B cell (primary cell): ENCODE measurements around the gene AMACR. TPM values are rescaled to one million over a fixed set of nuclear protein-coding genes. Genes with fewer than 3 reads are reported as not detected.

ENCODE experiments used
- ATAC-seq: fragments of 200-7000 bp; cut with Tn5 transposase; one replicate; pipeline ENCODE4 v1.10.0; 2021; ENCODE audit warnings: low read depth, mild to moderate bottlenecking, moderate number of reproducible peaks, moderate library complexity
- CTCF ChIA-PET: fragments of 350-600 bp; sonication (Branson Sonifier 250); formaldehyde crosslinking; loops from one replicate; lab custom pipeline; 2021; ENCODE audit warnings: antibody characterized with exemption, inconsistent platforms; lab: Charles Lee
- POLR2A ChIA-PET: fragments of 350-600 bp; sonication (Branson Sonifier 250); formaldehyde crosslinking; loops from one replicate; lab custom pipeline; 2021; ENCODE audit warnings: antibody characterized with exemption; lab: Charles Lee
- DNase-seq: peaks from one replicate; pipeline ENCODE4 v3.0.0; 2013
- H2AFZ ChIP-seq: 2 replicates; pipeline ENCODE4 v1.6.1; 2012; ENCODE audit warnings: mild to moderate bottlenecking, low read depth, low read length; ENCODE audit not compliant: insufficient read depth, poor library complexity, severe bottlenecking
- H3K27ac ChIP-seq, 2 donors: 1 replicate in 1 of 2; 2 replicates in 1 of 2; pipeline ENCODE4 v1.5.1; 2012 to 2013; ENCODE audit warnings: low read length in 2 of 2, mild to moderate bottlenecking in 2 of 2, moderate library complexity in 1 of 2
- H3K27me3 ChIP-seq, 4 experiments: fragments of 200-600 bp in 1 of 4; sonication (generic) in 1 of 4; replicated peaks in 1 of 4; 1 replicate in 2 of 4; 2 replicates in 2 of 4; pipeline versions ENCODE4 v1.6.1 to v1.7.0; 2013 to 2016; ENCODE audit warnings: low read length in 3 of 4, mild to moderate bottlenecking in 2 of 4, mixed read lengths in 1 of 4, moderate library complexity in 1 of 4; ENCODE audit not compliant: insufficient read depth in 4 of 4, control insufficient read depth in 3 of 4; ENCODE audit errors: control extremely low read depth in 1 of 4
- H3K36me3 ChIP-seq, 2 experiments: replicated peaks in 1 of 2; 1 replicate in 1 of 2; 2 replicates in 1 of 2; pipeline versions ENCODE4 v1.6.1 to v1.7.1; 2013; ENCODE audit warnings: low read length in 1 of 2; ENCODE audit not compliant: insufficient read depth in 2 of 2, control insufficient read depth in 1 of 2; ENCODE audit errors: control extremely low read depth in 1 of 2, extremely low read depth in 1 of 2
- H3K4me1 ChIP-seq, 2 donors: fragments of 200-600 bp in 1 of 2; sonication (generic) in 1 of 2; 1 replicate in 1 of 2; 2 replicates in 1 of 2; pipeline versions ENCODE4 v1.5.1 to v1.6.1; 2013 to 2017; ENCODE audit warnings: low read length in 2 of 2; ENCODE audit not compliant: control insufficient read depth in 2 of 2, insufficient read depth in 2 of 2
- H3K4me2 ChIP-seq: replicated peaks from 2 replicates; pipeline ENCODE3; 2012; ENCODE audit warnings: mild to moderate bottlenecking, low read depth, low read length; ENCODE audit not compliant: poor library complexity, severe bottlenecking
- H3K4me3 ChIP-seq, 5 experiments: fragments of 200-600 bp in 1 of 5; sonication (generic) in 1 of 5; 1 replicate in 3 of 5; 2 replicates in 2 of 5; pipeline versions ENCODE4 v1.5.1 to v1.7.0; 2011 to 2016; ENCODE audit warnings: low read length in 4 of 5, mild to moderate bottlenecking in 4 of 5, low read depth in 2 of 5, control low read depth in 1 of 5, moderate library complexity in 1 of 5; ENCODE audit not compliant: insufficient read depth in 1 of 5; ENCODE audit errors: control extremely low read depth in 1 of 5, extremely low read depth in 1 of 5
- H3K79me2 ChIP-seq: fragments of 200-600 bp; sonication (generic); one replicate; pipeline ENCODE4 v1.6.0; 2016; ENCODE audit warnings: low read length; ENCODE audit not compliant: control insufficient read depth, insufficient read depth
- H3K9ac ChIP-seq: fragments of 200-600 bp; sonication (generic); 2 replicates; pipeline ENCODE4 v1.6.1; 2017; ENCODE audit warnings: mild to moderate bottlenecking, low read length, moderate library complexity
- H3K9me3 ChIP-seq, 3 donors: one replicate each; pipeline versions ENCODE4 v1.6.1 to v1.7.1; 2013; ENCODE audit warnings: low read length in 2 of 3; ENCODE audit not compliant: control insufficient read depth in 2 of 3, insufficient read depth in 1 of 3; ENCODE audit errors: control extremely low read depth in 1 of 3
- H4K20me1 ChIP-seq: 2 replicates; pipeline ENCODE4 v1.6.0; 2012; ENCODE audit warnings: mild to moderate bottlenecking, low read length; ENCODE audit not compliant: insufficient read depth, control insufficient read depth, poor library complexity, severe bottlenecking
- H3K27ac Mint-ChIP-seq: one replicate; pipeline ENCODE4 v1.8.0; 2021; ENCODE audit warnings: mixed read lengths
- H3K27me3 Mint-ChIP-seq: one replicate; pipeline ENCODE4 v1.8.0; 2021; ENCODE audit warnings: mixed read lengths
- H3K4me1 Mint-ChIP-seq: one replicate; pipeline ENCODE4 v1.8.0; 2021; ENCODE audit warnings: mixed read lengths
- H3K4me3 Mint-ChIP-seq: one replicate; pipeline ENCODE4 v1.8.0; 2021; ENCODE audit warnings: mixed read lengths
- H3K9me3 Mint-ChIP-seq: one replicate; pipeline ENCODE4 v1.8.0; 2022; ENCODE audit warnings: mixed read lengths; ENCODE audit not compliant: insufficient read depth
- EZH2 ChIP-seq: IDR thresholded peaks from 2 replicates; pipeline ENCODE4 v1.6.1; 2012; ENCODE audit warnings: borderline replicate concordance, low read depth, mild to moderate bottlenecking, moderate library complexity, low read length; ENCODE audit not compliant: insufficient read depth, poor library complexity, severe bottlenecking
- WGBS: methylation state at CpG from one replicate; pipeline ENCODE4 v1.1.5; 2013; ENCODE audit warnings: missing lambda C conversion rate; ENCODE audit not compliant: insufficient coverage; 5-methylcytosine and 5-hydroxymethylcytosine counted together
- intact Hi-C: fragments of 100-400 bp; cut with micrococcal nuclease; formaldehyde crosslinking; loops from one replicate; pipeline ENCODE4 v1.10.0; 2022
- polyA plus RNA-seq: library from polyadenylated mRNA; depleted of rRNA; stranded (reverse); fragments of >200 nt; gene quantifications from 2 replicates; pipeline ENCODE4 v1.2.3, GENCODE V29; 2012
- total RNA-seq, 2 donors: library from RNA; stranded (reverse); fragments of 120-200 nt in 1 of 2; gene quantifications; 1 replicate in 1 of 2; 2 replicates in 1 of 2; pipeline versions ENCODE4 v1.2.3 to v1.2.4, GENCODE V29; 2013 to 2022
- TF ChIP-seq, protein P1 (sequence below): fragments of 200-600 bp; IDR thresholded peaks from one replicate; pipeline ENCODE4 v1.8.0; 2022; ENCODE audit warnings: antibody characterized with exemption, mild to moderate bottlenecking

Gene AMACR
- total and polyA plus RNA-seq, 2 donors (not counting 1 experiment from before 2014, with no cell fraction given): 2.6 to 5.8 TPM

GRCh38 chr5:33984178-33984577 is 23.7 kb downstream of the AMACR start:
- H3K9ac ChIP-seq: no peak overlapping the region
- DNase-seq (no peak), ATAC-seq (no peak)
- peaks cover 2 to 16% of the 10 kb centered on the region in 2 experiments for H3K36me3 ChIP-seq
- TF ChIP-seq, protein P1, sequence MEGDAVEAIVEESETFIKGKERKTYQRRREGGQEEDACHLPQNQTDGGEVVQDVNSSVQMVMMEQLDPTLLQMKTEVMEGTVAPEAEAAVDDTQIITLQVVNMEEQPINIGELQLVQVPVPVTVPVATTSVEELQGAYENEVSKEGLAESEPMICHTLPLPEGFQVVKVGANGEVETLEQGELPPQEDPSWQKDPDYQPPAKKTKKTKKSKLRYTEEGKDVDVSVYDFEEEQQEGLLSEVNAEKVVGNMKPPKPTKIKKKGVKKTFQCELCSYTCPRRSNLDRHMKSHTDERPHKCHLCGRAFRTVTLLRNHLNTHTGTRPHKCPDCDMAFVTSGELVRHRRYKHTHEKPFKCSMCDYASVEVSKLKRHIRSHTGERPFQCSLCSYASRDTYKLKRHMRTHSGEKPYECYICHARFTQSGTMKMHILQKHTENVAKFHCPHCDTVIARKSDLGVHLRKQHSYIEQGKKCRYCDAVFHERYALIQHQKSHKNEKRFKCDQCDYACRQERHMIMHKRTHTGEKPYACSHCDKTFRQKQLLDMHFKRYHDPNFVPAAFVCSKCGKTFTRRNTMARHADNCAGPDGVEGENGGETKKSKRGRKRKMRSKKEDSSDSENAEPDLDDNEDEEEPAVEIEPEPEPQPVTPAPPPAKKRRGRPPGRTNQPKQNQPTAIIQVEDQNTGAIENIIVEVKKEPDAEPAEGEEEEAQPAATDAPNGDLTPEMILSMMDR: no peak
- TF ChIP-seq EZH2: no peak
- no peak overlapping the region for H3K4me3 Mint-ChIP-seq
- H3K4me1 ChIP-seq: no peaks in the 10 kb centered on the region
- no peak overlapping the region for H3K27ac Mint-ChIP-seq
- H3K27me3 Mint-ChIP-seq: no peaks in the 10 kb centered on the region
- H3K79me2 ChIP-seq: no peaks in the 10 kb centered on the region
- no peak overlapping the region for H3K4me3 ChIP-seq
- ChIA-PET CTCF (no interaction called here), POLR2A (no interaction called here)
- H3K4me2 ChIP-seq: no peak overlapping the region
- no peaks in the 10 kb centered on the region for H4K20me1 ChIP-seq
- H3K9me3 Mint-ChIP-seq: peaks cover 2% of the 10 kb centered on the region
- intact Hi-C loops: no loop called here
- H3K27ac ChIP-seq: no peak overlapping the region
- no peak overlapping the region for H2AFZ ChIP-seq
- H3K9me3 ChIP-seq: no peaks in the 10 kb centered on the region
- WGBS: over 99% methylated on average over 15 of the region's 15 CpGs
- no peaks in the 10 kb centered on the region for H3K4me1 Mint-ChIP-seq
- H3K27me3 ChIP-seq: no peaks in the 10 kb centered on the region

- H3K4me3 Mint-ChIP-seq: no peak overlapping the region
- Histone ChIP-seq H3K9ac (no peak overlapping the region), H3K27ac (no peak overlapping the region), H3K4me3 (no peak overlapping the region), H3K4me1 (no peaks in the 10 kb centered on the region), H3K36me3 (no peaks in the 10 kb centered on the region), H4K20me1 (no peaks in the 10 kb centered on the region), H3K9me3 (no peaks in the 10 kb centered on the region), H3K4me2 (no peak overlapping the region), H3K27me3 (no peaks in the 10 kb centered on the region), H2AFZ (no peak overlapping the region), H3K79me2 (no peaks in the 10 kb centered on the region)
- H3K4me1 Mint-ChIP-seq: no peaks in the 10 kb centered on the region
- POLR2A ChIA-PET: no interaction called here
- no peak for ATAC-seq
- no peak for DNase-seq
- no peak for TF ChIP-seq EZH2
- TF ChIP-seq, protein P1: no peak
- CTCF ChIA-PET: interaction anchor here (0.6 to 1.3 kb wide), 2 partner anchors 12 to 14 kb away, joined by 3 to 5 read pairs; no protein-coding TSS in a partner anchor
- intact Hi-C loops: no loop called here
- WGBS: 94% methylated on average over 3 of the region's 8 CpGs
- no peak overlapping the region for H3K27ac Mint-ChIP-seq
- peaks cover 4% of the 10 kb centered on the region for H3K27me3 Mint-ChIP-seq
- no peaks in the 10 kb centered on the region for H3K9me3 Mint-ChIP-seq
Measured at GRCh38 chr5:33981408-33982162, 26.3 kb downstream of the AMACR start.
